Astrocyte (in vitro differentiated cells and primary cell): ENCODE results near the gene NCF2. TPM values are rescaled to one million over a fixed set of nuclear protein-coding genes. Genes with fewer than 3 reads are reported as not detected.

Experiments used
- DNase-seq: peaks from one replicate; pipeline ENCODE4 v3.0.0-alpha.2; 2010; ENCODE audit warnings: low read depth
- FAIRE-seq: peaks from 2 replicates; lab custom pipeline; 2011; peaks lifted over from hg19 to GRCh38; lab: Jason Lieb, UNC
- H2AFZ ChIP-seq: 2 replicates; pipeline ENCODE4 v1.6.0; 2012; ENCODE audit warnings: low read depth, low read length, inconsistent platforms
- H3K27ac ChIP-seq: 2 replicates; pipeline ENCODE4 v1.5.1; 2011; ENCODE audit warnings: low read depth, low read length, inconsistent platforms
- H3K27me3 ChIP-seq: 2 replicates; pipeline ENCODE4 v1.6.0; 2011; ENCODE audit warnings: low read length, inconsistent platforms; ENCODE audit not compliant: insufficient read depth
- H3K36me3 ChIP-seq: 2 replicates; pipeline ENCODE4 v1.5.1; 2011; ENCODE audit warnings: low read length, inconsistent platforms; ENCODE audit not compliant: insufficient read depth
- H3K4me1 ChIP-seq: 2 replicates; pipeline ENCODE4 v1.5.1; 2011; ENCODE audit warnings: low read length, inconsistent platforms; ENCODE audit not compliant: insufficient read depth
- H3K4me2 ChIP-seq: 2 replicates; pipeline ENCODE4 v1.6.0; 2012; ENCODE audit warnings: low read length, inconsistent platforms
- H3K4me3 ChIP-seq: 2 replicates; pipeline ENCODE4 v1.5.1; 2011; ENCODE audit warnings: low read depth, mild to moderate bottlenecking, low read length, inconsistent platforms; ENCODE audit not compliant: insufficient read depth
- H3K79me2 ChIP-seq: 2 replicates; pipeline ENCODE4 v1.6.0; 2012; ENCODE audit warnings: mild to moderate bottlenecking, low read length, inconsistent platforms; ENCODE audit not compliant: insufficient read depth
- H3K9ac ChIP-seq: 2 replicates; pipeline ENCODE4 v1.6.0; 2012; ENCODE audit warnings: mild to moderate bottlenecking, low read length, inconsistent platforms
- H3K9me3 ChIP-seq: 2 replicates; pipeline ENCODE4 v1.5.1; 2012; ENCODE audit warnings: low read depth, mild to moderate bottlenecking, low read length, inconsistent platforms; ENCODE audit not compliant: insufficient read depth
- H4K20me1 ChIP-seq: 2 replicates; pipeline ENCODE4 v1.6.0; 2012; ENCODE audit warnings: low read length, inconsistent platforms; ENCODE audit not compliant: insufficient read depth
- H3K27ac Mint-ChIP-seq: one replicate; pipeline ENCODE4 v1.8.0; 2021; ENCODE audit warnings: mild to moderate bottlenecking, mixed read lengths; ENCODE audit not compliant: unreplicated experiment
- H3K27me3 Mint-ChIP-seq: one replicate; pipeline ENCODE4 v1.8.0; 2021; ENCODE audit warnings: low read depth, mixed read lengths; ENCODE audit not compliant: unreplicated experiment
- H3K36me3 Mint-ChIP-seq: one replicate; pipeline ENCODE4 v1.8.0; 2021; ENCODE audit warnings: low read depth, mixed read lengths; ENCODE audit not compliant: unreplicated experiment
- H3K4me1 Mint-ChIP-seq: one replicate; pipeline ENCODE4 v1.8.0; 2021; ENCODE audit warnings: low read depth, mixed read lengths; ENCODE audit not compliant: unreplicated experiment
- H3K4me3 Mint-ChIP-seq: one replicate; pipeline ENCODE4 v1.8.0; 2021; ENCODE audit warnings: mild to moderate bottlenecking, moderate library complexity, mixed read lengths; ENCODE audit not compliant: unreplicated experiment
- H3K9me3 Mint-ChIP-seq: one replicate; pipeline ENCODE4 v1.8.0; 2021; ENCODE audit warnings: mild to moderate bottlenecking, mixed read lengths; ENCODE audit not compliant: unreplicated experiment
- CTCF ChIP-seq: IDR thresholded peaks from 2 replicates; pipeline ENCODE4 v1.5.1; 2011; ENCODE audit warnings: low read depth, mild to moderate bottlenecking, inconsistent platforms, low read length, moderate library complexity; ENCODE audit not compliant: insufficient read depth
- EZH2 ChIP-seq: IDR thresholded peaks from 2 replicates; pipeline ENCODE4 v1.6.1; 2012; ENCODE audit warnings: mild to moderate bottlenecking, low read length, inconsistent platforms; ENCODE audit not compliant: insufficient read depth
- total RNA-seq: library from RNA; stranded (reverse); gene quantifications from 2 replicates; pipeline ENCODE4 v1.2.1, GENCODE V29; 2021

Gene NCF2
- total RNA-seq, 1 donor from 2014 or later = 4.3 TPM

- no peaks in the 10 kb centered on the region for H3K79me2 ChIP-seq
- no peak for FAIRE-seq
- no peaks in the 10 kb centered on the region for H3K27me3 Mint-ChIP-seq
- no peak overlapping the region for H3K9ac ChIP-seq
- H3K4me1 Mint-ChIP-seq = peaks cover 13% of the 10 kb centered on the region
- H3K4me3 Mint-ChIP-seq = no peak overlapping the region
- no peak overlapping the region for H2AFZ ChIP-seq
- H3K27me3 ChIP-seq = no peaks in the 10 kb centered on the region
- no peak for TF ChIP-seq EZH2
- no peak for TF ChIP-seq CTCF
- no peaks in the 10 kb centered on the region for H3K9me3 ChIP-seq
- H3K27ac ChIP-seq = no peak overlapping the region
- H3K36me3 ChIP-seq = peaks cover 10% of the 10 kb centered on the region
- H3K4me2 ChIP-seq = no peak overlapping the region
- H3K36me3 Mint-ChIP-seq = peaks cover 8% of the 10 kb centered on the region
- DNase-seq = no peak
- peak overlapping the region; percentile 36 for H3K27ac Mint-ChIP-seq
- H3K4me1 ChIP-seq = peaks cover 6% of the 10 kb centered on the region
- H3K4me3 ChIP-seq = no peak overlapping the region
- H4K20me1 ChIP-seq = no peaks in the 10 kb centered on the region
- H3K9me3 Mint-ChIP-seq = no peaks in the 10 kb centered on the region
Observed at GRCh38 chr1:183517401-183517800, 72.9 kb downstream of the NCF2 start.

DNA sequence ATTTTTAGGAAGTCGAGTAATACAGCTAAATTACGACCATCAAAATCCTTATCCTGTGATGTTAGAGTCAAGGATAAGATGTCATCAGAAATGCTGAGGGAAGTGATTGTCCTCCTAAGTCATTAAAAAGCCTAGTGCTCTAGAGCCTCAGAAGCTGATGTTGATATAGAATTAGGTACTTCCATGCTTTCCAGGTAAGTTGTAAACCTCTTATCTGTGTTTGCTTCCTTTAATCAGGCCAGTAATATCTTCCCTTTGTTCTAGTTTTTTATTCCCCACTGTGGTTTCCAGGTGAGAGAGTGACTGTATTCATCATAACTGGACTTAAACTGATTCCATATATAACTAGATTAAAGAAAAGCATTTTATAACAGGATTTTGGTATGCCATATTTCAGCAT lies 73.5 kb downstream of the NCF2 start:
- Histone ChIP-seq H2AFZ (no peak overlapping the region), H4K20me1 (peaks cover 4% of the 10 kb centered on the region), H3K36me3 (peaks cover 8% of the 10 kb centered on the region), H3K79me2 (peaks cover 5% of the 10 kb centered on the region), H3K9me3 (no peaks in the 10 kb centered on the region), H3K27ac (no peak overlapping the region), H3K27me3 (no peaks in the 10 kb centered on the region), H3K4me1 (peaks cover 6% of the 10 kb centered on the region), H3K9ac (no peak overlapping the region), H3K4me3 (no peak overlapping the region), H3K4me2 (no peak overlapping the region)
- H3K9me3 Mint-ChIP-seq = no peaks in the 10 kb centered on the region
- H3K4me3 Mint-ChIP-seq = no peak overlapping the region
- TF ChIP-seq CTCF = no peak
- TF ChIP-seq EZH2 = no peak
- no peak for FAIRE-seq
- no peak overlapping the region for H3K27ac Mint-ChIP-seq
- peaks cover 13% of the 10 kb centered on the region for H3K4me1 Mint-ChIP-seq
- no peak for DNase-seq
- peaks cover 5% of the 10 kb centered on the region for H3K36me3 Mint-ChIP-seq
- H3K27me3 Mint-ChIP-seq = no peaks in the 10 kb centered on the region

DNA sequence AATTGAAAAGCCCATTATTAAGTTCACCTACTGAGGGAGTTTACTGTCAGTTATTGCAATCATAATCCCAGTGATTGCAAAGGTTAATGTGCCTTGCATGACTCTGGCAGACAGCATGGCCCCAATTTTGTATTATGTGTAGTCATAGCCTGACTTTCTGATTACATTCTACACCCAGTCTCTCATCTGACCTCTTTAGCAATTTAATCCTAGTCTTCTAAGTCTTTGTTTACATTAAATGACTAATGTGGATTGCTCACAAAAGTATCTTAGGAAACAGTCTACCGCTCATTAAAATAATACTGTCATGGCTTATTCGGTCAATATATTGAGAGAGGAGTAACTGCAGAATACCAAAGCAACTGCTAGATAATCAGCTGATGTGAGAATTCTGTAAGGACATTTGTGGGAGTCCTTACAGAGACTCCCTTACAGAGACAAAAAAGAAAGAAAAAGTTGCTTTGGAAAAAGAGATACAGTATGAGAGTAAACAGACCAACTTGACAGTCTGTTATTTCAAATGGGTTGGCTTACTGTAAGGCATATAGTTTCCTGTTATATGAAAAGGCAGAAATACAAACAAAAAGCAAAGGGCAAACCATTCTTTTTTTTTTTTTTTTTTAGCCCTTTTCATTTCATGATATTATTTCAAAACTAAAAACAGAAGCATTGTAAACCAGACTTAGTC lies 75.1 kb downstream of the NCF2 start:
- Histone ChIP-seq H4K20me1 (peaks cover 10% of the 10 kb centered on the region), H3K4me1 (peaks cover 6% of the 10 kb centered on the region), H3K9ac (no peak overlapping the region), H3K4me3 (peak overlapping the region; percentile 16), H3K79me2 (peaks cover 16% of the 10 kb centered on the region), H2AFZ (no peak overlapping the region), H3K4me2 (peak overlapping the region; percentile 70), H3K9me3 (no peaks in the 10 kb centered on the region), H3K36me3 (peaks cover 5% of the 10 kb centered on the region), H3K27ac (peak overlapping the region; percentile 51), H3K27me3 (no peaks in the 10 kb centered on the region)
- Mint-ChIP-seq H3K27me3 (no peaks in the 10 kb centered on the region), H3K4me1 (peaks cover 9% of the 10 kb centered on the region), H3K9me3 (no peaks in the 10 kb centered on the region), H3K27ac (no peak overlapping the region), H3K36me3 (peaks cover under 1% of the 10 kb centered on the region), H3K4me3 (no peak overlapping the region)
- FAIRE-seq (peak; percentile 62), DNase-seq (peak; percentile 80)
- TF ChIP-seq EZH2 (no peak), CTCF (no peak)
